GM23338 (cell line): ENCODE data around the gene ZNF98.

ENCODE experiments used
- EZH2phosphoT487 ChIP-seq: fragments of 200-600 bp; sonication (generic); IDR thresholded peaks from one replicate; pipeline ENCODE4 v1.8.1; 2018; ENCODE audit warnings: antibody characterized with exemption; ENCODE audit not compliant: unreplicated experiment
- POLR2AphosphoS5 ChIP-seq: IDR thresholded peaks from 2 replicates; pipeline ENCODE4 v1.6.1; 2016; ENCODE audit warnings: antibody characterized with exemption, low read depth
- ZNF114 ChIP-seq: fragments of 250-450 bp; sonication (Bioruptor Pico); IDR thresholded peaks from 2 replicates; pipeline ENCODE4 v1.5.0; 2020; ENCODE audit warnings: mild to moderate bottlenecking, moderate library complexity
- TF ChIP-seq, protein P1 (sequence below), 2 experiments: fragments of 200-600 bp in 1 of 2; sonication (generic) in 1 of 2; conservative IDR thresholded peaks; 2 replicates each; pipeline versions ENCODE4 v1.5.1 to v1.6.1; 2016 to 2017; ENCODE audit warnings: antibody characterized with exemption in 2 of 2, low read depth in 2 of 2, mild to moderate bottlenecking in 2 of 2, moderate library complexity in 1 of 2
- TF ChIP-seq, protein P2 (sequence below): IDR thresholded peaks from one replicate; pipeline ENCODE4 v1.6.1; 2018; ENCODE audit warnings: antibody characterized with exemption; ENCODE audit not compliant: unreplicated experiment

DNA sequence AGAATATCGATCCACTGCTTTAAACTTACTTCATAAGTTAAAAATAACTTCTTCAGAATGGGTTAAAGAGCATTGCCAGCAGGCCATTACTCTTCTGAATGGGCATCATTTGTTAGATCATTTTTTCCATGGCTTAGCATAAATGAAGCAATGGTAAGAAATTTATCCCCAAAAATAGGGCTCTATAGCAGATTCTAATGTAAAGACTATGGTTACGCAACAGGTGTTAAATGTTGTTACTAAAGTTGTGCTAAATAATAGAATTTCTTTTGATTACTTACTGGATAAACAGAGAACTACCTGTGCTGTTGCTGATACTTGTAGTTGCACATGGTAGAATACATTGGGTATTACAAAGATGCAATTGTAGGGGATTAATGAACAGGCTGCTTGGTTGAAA, 15.9 kb upstream of the ZNF98 start:
- TF ChIP-seq, protein P1, sequence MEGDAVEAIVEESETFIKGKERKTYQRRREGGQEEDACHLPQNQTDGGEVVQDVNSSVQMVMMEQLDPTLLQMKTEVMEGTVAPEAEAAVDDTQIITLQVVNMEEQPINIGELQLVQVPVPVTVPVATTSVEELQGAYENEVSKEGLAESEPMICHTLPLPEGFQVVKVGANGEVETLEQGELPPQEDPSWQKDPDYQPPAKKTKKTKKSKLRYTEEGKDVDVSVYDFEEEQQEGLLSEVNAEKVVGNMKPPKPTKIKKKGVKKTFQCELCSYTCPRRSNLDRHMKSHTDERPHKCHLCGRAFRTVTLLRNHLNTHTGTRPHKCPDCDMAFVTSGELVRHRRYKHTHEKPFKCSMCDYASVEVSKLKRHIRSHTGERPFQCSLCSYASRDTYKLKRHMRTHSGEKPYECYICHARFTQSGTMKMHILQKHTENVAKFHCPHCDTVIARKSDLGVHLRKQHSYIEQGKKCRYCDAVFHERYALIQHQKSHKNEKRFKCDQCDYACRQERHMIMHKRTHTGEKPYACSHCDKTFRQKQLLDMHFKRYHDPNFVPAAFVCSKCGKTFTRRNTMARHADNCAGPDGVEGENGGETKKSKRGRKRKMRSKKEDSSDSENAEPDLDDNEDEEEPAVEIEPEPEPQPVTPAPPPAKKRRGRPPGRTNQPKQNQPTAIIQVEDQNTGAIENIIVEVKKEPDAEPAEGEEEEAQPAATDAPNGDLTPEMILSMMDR (conservative IDR thresholded peaks at IDR 0.05; ENCODE audit: low read depth in 2 of 2) = no peak
- no peak for TF ChIP-seq EZH2phosphoT487
- TF ChIP-seq, protein P2, sequence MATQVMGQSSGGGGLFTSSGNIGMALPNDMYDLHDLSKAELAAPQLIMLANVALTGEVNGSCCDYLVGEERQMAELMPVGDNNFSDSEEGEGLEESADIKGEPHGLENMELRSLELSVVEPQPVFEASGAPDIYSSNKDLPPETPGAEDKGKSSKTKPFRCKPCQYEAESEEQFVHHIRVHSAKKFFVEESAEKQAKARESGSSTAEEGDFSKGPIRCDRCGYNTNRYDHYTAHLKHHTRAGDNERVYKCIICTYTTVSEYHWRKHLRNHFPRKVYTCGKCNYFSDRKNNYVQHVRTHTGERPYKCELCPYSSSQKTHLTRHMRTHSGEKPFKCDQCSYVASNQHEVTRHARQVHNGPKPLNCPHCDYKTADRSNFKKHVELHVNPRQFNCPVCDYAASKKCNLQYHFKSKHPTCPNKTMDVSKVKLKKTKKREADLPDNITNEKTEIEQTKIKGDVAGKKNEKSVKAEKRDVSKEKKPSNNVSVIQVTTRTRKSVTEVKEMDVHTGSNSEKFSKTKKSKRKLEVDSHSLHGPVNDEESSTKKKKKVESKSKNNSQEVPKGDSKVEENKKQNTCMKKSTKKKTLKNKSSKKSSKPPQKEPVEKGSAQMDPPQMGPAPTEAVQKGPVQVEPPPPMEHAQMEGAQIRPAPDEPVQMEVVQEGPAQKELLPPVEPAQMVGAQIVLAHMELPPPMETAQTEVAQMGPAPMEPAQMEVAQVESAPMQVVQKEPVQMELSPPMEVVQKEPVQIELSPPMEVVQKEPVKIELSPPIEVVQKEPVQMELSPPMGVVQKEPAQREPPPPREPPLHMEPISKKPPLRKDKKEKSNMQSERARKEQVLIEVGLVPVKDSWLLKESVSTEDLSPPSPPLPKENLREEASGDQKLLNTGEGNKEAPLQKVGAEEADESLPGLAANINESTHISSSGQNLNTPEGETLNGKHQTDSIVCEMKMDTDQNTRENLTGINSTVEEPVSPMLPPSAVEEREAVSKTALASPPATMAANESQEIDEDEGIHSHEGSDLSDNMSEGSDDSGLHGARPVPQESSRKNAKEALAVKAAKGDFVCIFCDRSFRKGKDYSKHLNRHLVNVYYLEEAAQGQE = no peak
- TF ChIP-seq ZNF114 (CRISPR knock-in tag) = no peak
- no peak for TF ChIP-seq POLR2AphosphoS5
